GM18858 (cell line): ENCODE measurements around the gene ZFPM1.

Experiments
- ATAC-seq: cut with Tn5 transposase; IDR thresholded peaks from one replicate; pipeline ENCODE4 v1.9.1; 2021; ENCODE audit not compliant: unreplicated experiment

The ZFPM1 gene

GRCh38 chr16:88585927-88586581, 133.0 kb downstream of the ZFPM1 start:
- no peak for ATAC-seq
